Calu3 (cell line): ENCODE results near the gene TDRD7. TPM values are rescaled to one million over a fixed set of nuclear protein-coding genes. Genes with fewer than 3 reads are reported as not detected.

Experiments
- Bru-seq: library from RNA; stranded (reverse); fragments of 400-500 nt; gene quantifications from one replicate; lab custom pipeline; 2021; lab: Mats Ljungman, UMichigan
- BruChase-seq, 2 experiments: library from RNA; stranded (reverse); fragments of 400-500 nt; gene quantifications; one replicate each; lab custom pipeline; 2021; lab: Mats Ljungman, UMichigan
- BruUV-seq: library from RNA; stranded (reverse); fragments of 400-500 nt; replicated peaks from 2 replicates; lab custom pipeline; 2021; lab: Mats Ljungman, UMichigan
- CTCF ChIA-PET: fragments of 300-600 bp; sonication (Branson Sonifier 250); formaldehyde crosslinking; loops from one replicate; lab custom pipeline; 2022; ENCODE audit warnings: antibody characterized with exemption; lab: Charles Lee
- DNase-seq: peaks from one replicate; pipeline ENCODE4 v3.0.0; 2022
- H3K27ac Mint-ChIP-seq: one replicate; pipeline ENCODE4 v1.8.0; 2022; ENCODE audit warnings: mixed read lengths; ENCODE audit not compliant: unreplicated experiment
- H3K27me3 Mint-ChIP-seq: one replicate; pipeline ENCODE4 v1.8.0; 2022; ENCODE audit warnings: mixed read lengths; ENCODE audit not compliant: unreplicated experiment
- H3K36me3 Mint-ChIP-seq: one replicate; pipeline ENCODE4 v1.8.0; 2022; ENCODE audit warnings: mild to moderate bottlenecking, moderate library complexity, mixed read lengths; ENCODE audit not compliant: insufficient read depth, unreplicated experiment
- H3K4me1 Mint-ChIP-seq: one replicate; pipeline ENCODE4 v1.8.0; 2022; ENCODE audit warnings: mild to moderate bottlenecking, low read depth, mixed read lengths; ENCODE audit not compliant: unreplicated experiment
- H3K4me3 Mint-ChIP-seq: one replicate; pipeline ENCODE4 v1.8.0; 2022; ENCODE audit warnings: mild to moderate bottlenecking, low read depth, moderate library complexity, mixed read lengths; ENCODE audit not compliant: unreplicated experiment
- H3K9me3 Mint-ChIP-seq: one replicate; pipeline ENCODE4 v1.8.0; 2022; ENCODE audit warnings: low read depth, mixed read lengths; ENCODE audit not compliant: unreplicated experiment
- intact Hi-C: fragments of 100-400 bp; cut with micrococcal nuclease; formaldehyde crosslinking; loops from one replicate; pipeline ENCODE4 v1.10.0; 2022; ENCODE audit not compliant: unreplicated experiment
- long read RNA-seq: library from polyadenylated mRNA; stranded (forward); transcript quantifications from one replicate; pipeline ENCODE4 v2.0.0, GENCODE V29; 2022
- total RNA-seq: library from RNA; stranded (reverse); gene quantifications from 2 replicates; pipeline ENCODE4 v1.2.3, GENCODE V29; 2022
- TF ChIP-seq, protein P1 (sequence below): fragments of 200-600 bp; IDR thresholded peaks from one replicate; pipeline ENCODE4 v1.8.0; 2022; ENCODE audit warnings: antibody characterized with exemption; ENCODE audit not compliant: unreplicated experiment

TDRD7 gene, protein sequence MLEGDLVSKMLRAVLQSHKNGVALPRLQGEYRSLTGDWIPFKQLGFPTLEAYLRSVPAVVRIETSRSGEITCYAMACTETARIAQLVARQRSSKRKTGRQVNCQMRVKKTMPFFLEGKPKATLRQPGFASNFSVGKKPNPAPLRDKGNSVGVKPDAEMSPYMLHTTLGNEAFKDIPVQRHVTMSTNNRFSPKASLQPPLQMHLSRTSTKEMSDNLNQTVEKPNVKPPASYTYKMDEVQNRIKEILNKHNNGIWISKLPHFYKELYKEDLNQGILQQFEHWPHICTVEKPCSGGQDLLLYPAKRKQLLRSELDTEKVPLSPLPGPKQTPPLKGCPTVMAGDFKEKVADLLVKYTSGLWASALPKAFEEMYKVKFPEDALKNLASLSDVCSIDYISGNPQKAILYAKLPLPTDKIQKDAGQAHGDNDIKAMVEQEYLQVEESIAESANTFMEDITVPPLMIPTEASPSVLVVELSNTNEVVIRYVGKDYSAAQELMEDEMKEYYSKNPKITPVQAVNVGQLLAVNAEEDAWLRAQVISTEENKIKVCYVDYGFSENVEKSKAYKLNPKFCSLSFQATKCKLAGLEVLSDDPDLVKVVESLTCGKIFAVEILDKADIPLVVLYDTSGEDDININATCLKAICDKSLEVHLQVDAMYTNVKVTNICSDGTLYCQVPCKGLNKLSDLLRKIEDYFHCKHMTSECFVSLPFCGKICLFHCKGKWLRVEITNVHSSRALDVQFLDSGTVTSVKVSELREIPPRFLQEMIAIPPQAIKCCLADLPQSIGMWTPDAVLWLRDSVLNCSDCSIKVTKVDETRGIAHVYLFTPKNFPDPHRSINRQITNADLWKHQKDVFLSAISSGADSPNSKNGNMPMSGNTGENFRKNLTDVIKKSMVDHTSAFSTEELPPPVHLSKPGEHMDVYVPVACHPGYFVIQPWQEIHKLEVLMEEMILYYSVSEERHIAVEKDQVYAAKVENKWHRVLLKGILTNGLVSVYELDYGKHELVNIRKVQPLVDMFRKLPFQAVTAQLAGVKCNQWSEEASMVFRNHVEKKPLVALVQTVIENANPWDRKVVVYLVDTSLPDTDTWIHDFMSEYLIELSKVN
- total RNA-seq (15.5 and 21.7 TPM in 2 replicates), Bru-seq, nascent RNA (percentile 77 among the genes with signal in this experiment), BruChase-seq, experiment 1, labeled RNA remaining after a 6-hour chase (percentile 54 among the genes with signal in this experiment), BruChase-seq, experiment 2, labeled RNA remaining after a 2-hour chase (percentile 53 among the genes with signal in this experiment)
- long read RNA-seq, transcript TDRD7-201 (17 exons, 3,834 nt), result major isoform, 24 of 32 reads
- long read RNA-seq, partial matches to known transcripts, result 5 of 32 reads
- long read RNA-seq, other reads (novel, unspliced or antisense), result 3 of 32 reads

- no TSS peak for BruUV-seq
- intact Hi-C loops, result loop anchor here (10.0 kb wide), 1 partner anchor 183 kb away; no protein-coding TSS in a partner anchor
- peak within 1 kb of the TSS; percentile 69 for H3K27ac Mint-ChIP-seq
Observed at GRCh38 chr9:97411789-97412625, at the start of gene TDRD7. TDRD7 (plus strand) TSS chr9:97412096; CDS start chr9:97428466, 16,370 bp downstream.

GRCh38 chr9:97362777-97363545, 48.9 kb upstream of the TDRD7 start:
- Mint-ChIP-seq H3K27ac (no peak overlapping the region), H3K4me3 (no peak overlapping the region), H3K36me3 (peaks cover 8% of the 10 kb centered on the region), H3K4me1 (no peaks in the 10 kb centered on the region), H3K9me3 (no peaks in the 10 kb centered on the region), H3K27me3 (no peaks in the 10 kb centered on the region)
- BruUV-seq, result no TSS peak
- intact Hi-C loops, result no loop called here
- TF ChIP-seq, protein P1, sequence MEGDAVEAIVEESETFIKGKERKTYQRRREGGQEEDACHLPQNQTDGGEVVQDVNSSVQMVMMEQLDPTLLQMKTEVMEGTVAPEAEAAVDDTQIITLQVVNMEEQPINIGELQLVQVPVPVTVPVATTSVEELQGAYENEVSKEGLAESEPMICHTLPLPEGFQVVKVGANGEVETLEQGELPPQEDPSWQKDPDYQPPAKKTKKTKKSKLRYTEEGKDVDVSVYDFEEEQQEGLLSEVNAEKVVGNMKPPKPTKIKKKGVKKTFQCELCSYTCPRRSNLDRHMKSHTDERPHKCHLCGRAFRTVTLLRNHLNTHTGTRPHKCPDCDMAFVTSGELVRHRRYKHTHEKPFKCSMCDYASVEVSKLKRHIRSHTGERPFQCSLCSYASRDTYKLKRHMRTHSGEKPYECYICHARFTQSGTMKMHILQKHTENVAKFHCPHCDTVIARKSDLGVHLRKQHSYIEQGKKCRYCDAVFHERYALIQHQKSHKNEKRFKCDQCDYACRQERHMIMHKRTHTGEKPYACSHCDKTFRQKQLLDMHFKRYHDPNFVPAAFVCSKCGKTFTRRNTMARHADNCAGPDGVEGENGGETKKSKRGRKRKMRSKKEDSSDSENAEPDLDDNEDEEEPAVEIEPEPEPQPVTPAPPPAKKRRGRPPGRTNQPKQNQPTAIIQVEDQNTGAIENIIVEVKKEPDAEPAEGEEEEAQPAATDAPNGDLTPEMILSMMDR, result no peak
- CTCF ChIA-PET, result no interaction called here
- DNase-seq, result no peak

More at GRCh38 chr9:97411789-97412625, at the start of gene TDRD7:
- TF ChIP-seq, protein P1, result peak; percentile 91
- Mint-ChIP-seq H3K4me1 (peaks cover 27% of the 10 kb centered on the region), H3K4me3 (peak within 1 kb of the TSS; percentile 80), H3K36me3 (peaks cover 18% of the 10 kb centered on the region), H3K27me3 (no peaks in the 10 kb centered on the region), H3K9me3 (no peaks in the 10 kb centered on the region)
- DNase-seq, result peak; percentile 81
- CTCF ChIA-PET, result interaction anchor here (1.0 to 1.6 kb wide), 4 partner anchors 9 to 187 kb away, joined by 3 to 10 read pairs (median 5); no protein-coding TSS in a partner anchor

- Mint-ChIP-seq H3K4me1 (no peaks in the 10 kb centered on the region), H3K27me3 (no peaks in the 10 kb centered on the region), H3K9me3 (no peaks in the 10 kb centered on the region), H3K4me3 (no peak overlapping the region), H3K36me3 (peaks cover 8% of the 10 kb centered on the region), H3K27ac (no peak overlapping the region)
- intact Hi-C loops, result no loop called here
- CTCF ChIA-PET, result no interaction called here
- no TSS peak for BruUV-seq
- TF ChIP-seq, protein P1, result no peak
- no peak for DNase-seq
Observed at GRCh38 chr9:97363661-97364299, 48.1 kb upstream of the TDRD7 start.
